Cerebellar cortex (tissue), 1 donor: ENCODE measurements around the gene HOXA9.

Experiments
- DNase-seq: peaks from one replicate; pipeline ENCODE4 v3.0.0-alpha.2; 2015; ENCODE audit warnings: low spot score

HOXA9 gene

GRCh38 chr7:27124902-27125689, 40.2 kb downstream of the HOXA9 start:
- no peak for DNase-seq

- no peak for DNase-seq
Measured at GRCh38 chr7:27124096-27124901, 41.0 kb downstream of the HOXA9 start.

- no peak for DNase-seq
Measured at GRCh38 chr7:27123477-27124053, 41.8 kb downstream of the HOXA9 start.

- no peak for DNase-seq
Measured at GRCh38 chr7:27123007-27123476, 42.3 kb downstream of the HOXA9 start.

GRCh38 chr7:27122077-27122910, 43.0 kb downstream of the HOXA9 start:
- DNase-seq: no peak

- DNase-seq: no peak
Measured at GRCh38 chr7:27121684-27122076, 43.7 kb downstream of the HOXA9 start.

- DNase-seq: no peak
Measured at GRCh38 chr7:27119412-27119911, 45.9 kb downstream of the HOXA9 start.

GRCh38 chr7:27118580-27118979, 46.8 kb downstream of the HOXA9 start:
- no peak for DNase-seq

GRCh38 chr7:27117887-27118491, 47.3 kb downstream of the HOXA9 start:
- no peak for DNase-seq

- DNase-seq: no peak
Measured at GRCh38 chr7:27116962-27117886, 48.1 kb downstream of the HOXA9 start.

- DNase-seq: no peak
Measured at GRCh38 chr7:27116031-27116961, 49.0 kb downstream of the HOXA9 start.

- DNase-seq: no peak
Measured at GRCh38 chr7:27115221-27116026, 49.9 kb downstream of the HOXA9 start.

- no peak for DNase-seq
Measured at GRCh38 chr7:27114881-27115220, 50.5 kb downstream of the HOXA9 start.

- peak; percentile 59 for DNase-seq
Measured at GRCh38 chr7:27113991-27114769, 51.2 kb downstream of the HOXA9 start.

- peak; percentile 57 for DNase-seq
Measured at GRCh38 chr7:27112955-27113949, 52.1 kb downstream of the HOXA9 start.
